IPS-18a (cell line): ENCODE measurements around the gene MBL2.

Source experiments
- H3K27ac ChIP-seq: one replicate; pipeline ENCODE4 v1.5.1; 2013; ENCODE audit warnings: low read length
- H3K27me3 ChIP-seq: one replicate; pipeline ENCODE4 v1.6.1; 2013; ENCODE audit warnings: mild to moderate bottlenecking, low read length; ENCODE audit not compliant: control insufficient read depth, insufficient read depth
- H3K36me3 ChIP-seq: one replicate; pipeline ENCODE4 v1.6.1; 2013; ENCODE audit warnings: low read depth, low read length; ENCODE audit not compliant: control insufficient read depth
- H3K4me1 ChIP-seq: one replicate; pipeline ENCODE4 v1.6.1; 2013; ENCODE audit warnings: low read depth, low read length; ENCODE audit not compliant: control insufficient read depth
- H3K4me3 ChIP-seq: one replicate; pipeline ENCODE4 v1.5.1; 2013; ENCODE audit warnings: low read length
- H3K9ac ChIP-seq: one replicate; pipeline ENCODE4 v1.6.1; 2013; ENCODE audit warnings: mild to moderate bottlenecking, low read length, moderate library complexity
- H3K9me3 ChIP-seq: one replicate; pipeline ENCODE4 v1.6.1; 2013; ENCODE audit warnings: low read depth, low read length; ENCODE audit not compliant: control insufficient read depth

The MBL2 gene

GRCh38 chr10:52782554-52782953, 10.0 kb upstream of the MBL2 start:
- H3K27me3 ChIP-seq = no peaks in the 10 kb centered on the region
- H3K9ac ChIP-seq = no peak overlapping the region
- H3K4me3 ChIP-seq = no peak overlapping the region
- no peak overlapping the region for H3K27ac ChIP-seq
- no peaks in the 10 kb centered on the region for H3K4me1 ChIP-seq
- H3K36me3 ChIP-seq = no peaks in the 10 kb centered on the region
- no peaks in the 10 kb centered on the region for H3K9me3 ChIP-seq

GRCh38 chr10:52780391-52781155, 8.0 kb upstream of the MBL2 start:
- Histone ChIP-seq H3K27me3 (no peaks in the 10 kb centered on the region), H3K9me3 (no peaks in the 10 kb centered on the region), H3K4me1 (no peaks in the 10 kb centered on the region), H3K4me3 (no peak overlapping the region), H3K27ac (no peak overlapping the region), H3K36me3 (no peaks in the 10 kb centered on the region), H3K9ac (no peak overlapping the region)

- no peaks in the 10 kb centered on the region for H3K27me3 ChIP-seq
- H3K9me3 ChIP-seq = no peaks in the 10 kb centered on the region
These were observed 7.2 kb upstream of the MBL2 start for GRCh38 chr10:52779541-52780390.

GRCh38 chr10:52778511-52779392, 6.2 kb upstream of the MBL2 start:
- no peak overlapping the region for H3K9ac ChIP-seq
- no peak overlapping the region for H3K27ac ChIP-seq
- no peaks in the 10 kb centered on the region for H3K36me3 ChIP-seq
- H3K4me1 ChIP-seq = no peaks in the 10 kb centered on the region
- H3K9me3 ChIP-seq = no peaks in the 10 kb centered on the region
- H3K27me3 ChIP-seq = no peaks in the 10 kb centered on the region
- no peak overlapping the region for H3K4me3 ChIP-seq

More at GRCh38 chr10:52779541-52780390, 7.2 kb upstream of the MBL2 start:
- Histone ChIP-seq H3K27ac (no peak overlapping the region), H3K4me3 (no peak overlapping the region), H3K9ac (no peak overlapping the region), H3K36me3 (no peaks in the 10 kb centered on the region), H3K4me1 (no peaks in the 10 kb centered on the region)

GRCh38 chr10:52777414-52777813, 4.8 kb upstream of the MBL2 start:
- Histone ChIP-seq H3K4me3 (no peak overlapping the region), H3K36me3 (no peaks in the 10 kb centered on the region), H3K9me3 (no peaks in the 10 kb centered on the region), H3K27me3 (no peaks in the 10 kb centered on the region), H3K9ac (no peak overlapping the region), H3K27ac (no peak overlapping the region), H3K4me1 (no peaks in the 10 kb centered on the region)

GRCh38 chr10:52776471-52776903, 3.9 kb upstream of the MBL2 start:
- Histone ChIP-seq H3K4me3 (no peak overlapping the region), H3K4me1 (no peaks in the 10 kb centered on the region), H3K27ac (no peak overlapping the region), H3K27me3 (no peaks in the 10 kb centered on the region), H3K9me3 (no peaks in the 10 kb centered on the region), H3K9ac (no peak overlapping the region), H3K36me3 (no peaks in the 10 kb centered on the region)

- no peaks in the 10 kb centered on the region for H3K27me3 ChIP-seq
- no peaks in the 10 kb centered on the region for H3K4me1 ChIP-seq
- no peak overlapping the region for H3K4me3 ChIP-seq
- no peak overlapping the region for H3K27ac ChIP-seq
- H3K36me3 ChIP-seq = no peaks in the 10 kb centered on the region
- no peak overlapping the region for H3K9ac ChIP-seq
- H3K9me3 ChIP-seq = no peaks in the 10 kb centered on the region
These were observed 2.6 kb upstream of the MBL2 start for GRCh38 chr10:52775132-52775647.

GRCh38 chr10:52774600-52775106, 2.1 kb upstream of the MBL2 start:
- H3K9me3 ChIP-seq = no peaks in the 10 kb centered on the region
- no peak overlapping the region for H3K27ac ChIP-seq
- no peak overlapping the region for H3K9ac ChIP-seq
- no peaks in the 10 kb centered on the region for H3K36me3 ChIP-seq
- H3K4me3 ChIP-seq = no peak overlapping the region
- no peaks in the 10 kb centered on the region for H3K27me3 ChIP-seq
- no peaks in the 10 kb centered on the region for H3K4me1 ChIP-seq

- H3K9ac ChIP-seq = no peak overlapping the region
- H3K36me3 ChIP-seq = no peaks in the 10 kb centered on the region
- H3K9me3 ChIP-seq = no peaks in the 10 kb centered on the region
- H3K4me1 ChIP-seq = no peaks in the 10 kb centered on the region
- H3K27me3 ChIP-seq = no peaks in the 10 kb centered on the region
- no peak overlapping the region for H3K4me3 ChIP-seq
- H3K27ac ChIP-seq = no peak overlapping the region
These were observed 1.6 kb upstream of the MBL2 start for GRCh38 chr10:52774182-52774581.

- Histone ChIP-seq H3K36me3 (no peaks in the 10 kb centered on the region), H3K9ac (no peak overlapping the region), H3K27me3 (no peaks in the 10 kb centered on the region), H3K4me3 (no peak overlapping the region), H3K27ac (no peak overlapping the region), H3K9me3 (no peaks in the 10 kb centered on the region), H3K4me1 (no peaks in the 10 kb centered on the region)
These were observed 794 bp downstream of the MBL2 start for GRCh38 chr10:52771534-52772445.
